Dermis microvascular lymphatic vessel endothelial cell (primary cell): ENCODE data around the gene FEN1. TPM values are rescaled to one million over a fixed set of nuclear protein-coding genes. Genes with fewer than 3 reads are reported as not detected.

Experiments
- DNase-seq, 2 donors: peaks; one replicate each; pipeline versions ENCODE4 v3.0.0 to v3.0.0-alpha.2; 2010; ENCODE audit warnings: low read depth in 2 of 2
- total RNA-seq: library from RNA; depleted of rRNA; stranded (reverse); fragments of >200 nt; gene quantifications from 2 replicates; pipeline ENCODE4 v1.2.1, GENCODE V29; 2014

Gene FEN1
- total RNA-seq, 1 donor from 2014 or later = 30.8 TPM

DNA sequence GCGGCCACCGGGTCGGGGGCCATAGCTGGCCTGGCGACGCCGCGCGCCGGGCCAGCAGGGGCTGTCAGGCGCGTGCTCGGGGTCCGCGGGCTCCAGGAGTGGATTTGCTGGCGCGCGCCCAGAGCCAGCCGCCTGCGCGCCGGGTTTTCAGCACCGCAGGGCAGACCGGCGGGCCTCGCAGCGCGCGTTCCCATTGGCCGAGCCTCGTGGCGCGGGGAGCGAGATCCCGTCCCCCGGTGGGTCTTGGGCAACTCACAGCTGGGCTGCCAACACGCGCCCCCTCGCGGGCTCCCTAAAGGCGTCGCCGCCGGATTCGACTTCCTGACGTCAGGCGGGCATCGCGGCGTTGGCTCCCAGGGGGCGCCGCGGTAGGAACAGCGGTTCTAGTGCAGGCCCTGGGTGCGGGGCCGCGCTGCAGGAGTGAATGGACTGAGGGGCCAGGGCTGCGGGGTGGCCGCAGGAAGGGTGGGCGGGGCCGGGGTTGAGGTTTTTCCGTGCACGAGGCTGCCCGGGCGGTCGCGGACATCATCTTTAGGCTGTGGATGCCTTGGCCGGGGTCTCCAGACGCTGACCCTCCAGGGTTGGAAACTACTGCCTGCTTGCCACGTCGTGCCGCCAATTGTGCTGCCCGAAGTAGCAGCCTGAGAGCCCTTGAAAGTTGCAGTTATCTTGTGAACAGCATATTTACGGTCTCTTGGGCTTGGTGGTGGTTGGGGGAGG lies 24.2 kb downstream of the FEN1 start, which contains the start of gene FADS1:
Gene FADS1, minus strand, starts transcription at position 268 of the 720 bp plus-strand sequence. Its CDS starts 74 bp downstream, at position 194.
- peak; percentile 81 to 97 for DNase-seq

DNA sequence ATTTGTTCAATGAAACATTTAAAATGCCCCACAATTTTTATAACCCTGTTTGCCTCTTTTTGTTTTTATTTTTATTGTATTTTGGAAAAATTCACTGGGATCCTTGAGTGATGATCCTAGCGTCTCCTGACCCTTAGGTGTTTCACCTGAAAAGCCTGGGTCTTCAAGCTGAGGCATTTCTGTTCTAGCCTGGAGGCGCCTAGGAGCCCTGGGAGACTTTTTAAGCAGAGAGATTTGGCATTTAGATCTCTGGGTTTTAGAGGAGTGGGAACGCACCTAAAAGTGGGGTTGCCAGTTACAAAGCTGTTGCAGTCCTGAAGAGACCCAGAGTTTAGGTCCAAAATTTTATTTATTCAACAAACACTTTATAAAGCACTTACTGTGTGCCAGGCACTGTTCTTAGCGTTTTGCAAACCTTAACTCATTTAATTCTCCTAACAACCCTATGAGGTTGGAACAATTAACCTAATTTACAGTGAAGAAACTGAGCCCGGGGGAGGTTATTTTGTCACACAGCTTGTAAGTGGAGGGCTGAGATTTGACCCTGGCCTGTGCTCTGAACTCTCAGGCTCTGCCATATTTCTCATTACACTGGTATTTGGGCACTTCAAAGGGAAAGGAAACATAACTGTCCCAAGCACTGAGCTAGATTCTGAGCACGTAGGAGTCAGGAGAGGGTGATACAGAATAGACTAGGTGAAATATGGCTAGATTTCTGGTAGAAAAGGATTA lies 24.9 kb downstream of the FEN1 start:
- no peak for DNase-seq

DNA sequence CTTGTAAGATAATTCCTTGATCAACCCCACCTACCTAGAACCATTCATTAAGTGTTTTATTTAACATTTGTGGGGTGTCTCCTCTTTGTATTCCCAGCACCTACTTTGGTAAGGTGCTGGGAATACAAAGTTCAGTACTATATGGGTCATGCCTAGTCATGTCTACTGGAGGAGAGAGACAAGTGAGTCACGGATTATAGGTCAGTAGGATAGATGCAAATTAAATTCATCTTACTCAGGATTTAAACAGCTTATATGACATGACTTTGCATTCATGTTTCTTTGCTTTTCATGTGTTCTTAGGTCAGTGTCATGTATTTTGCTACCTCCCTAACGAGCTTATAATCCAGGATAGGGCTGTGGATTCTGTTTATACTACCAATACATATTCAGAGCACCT lies 27.5 kb downstream of the FEN1 start:
- DNase-seq = peak in 1 of 2 donors; percentile 14

- DNase-seq = no peak
These were observed 34.3 kb downstream of the FEN1 start for GRCh38 chr11:61826930-61827570.

DNA sequence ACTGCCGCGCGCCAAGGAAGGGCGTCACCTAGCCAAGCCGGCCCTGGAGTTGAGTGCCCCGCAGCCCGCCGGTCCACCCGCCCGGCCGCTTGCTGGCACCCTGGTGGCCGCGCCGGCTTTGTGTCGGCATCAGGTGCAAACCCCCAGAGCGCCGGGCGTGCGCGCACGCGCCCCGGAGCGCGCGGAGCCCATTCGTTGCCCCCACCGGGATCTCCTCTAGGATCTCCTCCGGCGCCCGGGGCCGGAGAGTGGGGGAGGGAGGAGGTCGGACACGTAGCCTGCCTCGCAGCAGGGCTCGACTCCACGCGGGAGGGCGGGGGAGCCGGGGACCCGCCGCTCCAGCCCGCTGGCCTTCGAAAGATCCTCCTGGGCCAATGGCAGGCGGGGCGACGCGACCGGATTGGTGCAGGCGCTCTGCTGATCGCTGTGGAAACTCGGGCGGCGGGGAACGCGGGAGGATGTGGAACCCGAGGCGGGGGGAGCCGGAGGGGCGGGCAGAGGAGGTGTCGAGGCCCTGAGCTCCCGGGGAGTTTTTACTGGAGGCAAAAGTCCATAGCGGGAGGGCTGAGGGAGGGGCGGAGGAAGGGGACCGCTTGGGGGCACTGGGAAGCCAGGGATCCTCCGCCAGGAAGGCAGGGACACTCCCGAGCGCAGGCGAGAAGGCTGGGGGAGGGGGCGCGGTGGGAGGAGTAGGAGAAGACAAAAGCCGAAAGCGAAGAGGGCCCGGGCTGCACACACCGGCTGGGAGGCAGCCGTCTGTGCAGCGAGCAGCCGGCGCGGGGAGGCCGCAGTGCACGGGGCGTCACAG lies 35.1 kb downstream of the FEN1 start, which contains the start of gene FADS2:
Gene FADS2, plus strand, starts transcription at position 730 of the 808 bp plus-strand sequence. CDS start 91 bp downstream, outside the sequence.
- peak; percentile 59 to 94 for DNase-seq

GRCh38 chr11:61828379-61828628 lies 35.6 kb downstream of the FEN1 start:
- DNase-seq = no peak

GRCh38 chr11:61828629-61829407 lies 36.1 kb downstream of the FEN1 start:
- peak in 1 of 2 donors; percentile 43 for DNase-seq

- no peak for DNase-seq
These were observed 37.1 kb downstream of the FEN1 start for GRCh38 chr11:61829806-61830205.

- DNase-seq = no peak
These were observed 37.8 kb downstream of the FEN1 start for GRCh38 chr11:61830237-61831105.

- DNase-seq = no peak
These were observed 39.5 kb downstream of the FEN1 start for GRCh38 chr11:61832207-61832606.

DNA sequence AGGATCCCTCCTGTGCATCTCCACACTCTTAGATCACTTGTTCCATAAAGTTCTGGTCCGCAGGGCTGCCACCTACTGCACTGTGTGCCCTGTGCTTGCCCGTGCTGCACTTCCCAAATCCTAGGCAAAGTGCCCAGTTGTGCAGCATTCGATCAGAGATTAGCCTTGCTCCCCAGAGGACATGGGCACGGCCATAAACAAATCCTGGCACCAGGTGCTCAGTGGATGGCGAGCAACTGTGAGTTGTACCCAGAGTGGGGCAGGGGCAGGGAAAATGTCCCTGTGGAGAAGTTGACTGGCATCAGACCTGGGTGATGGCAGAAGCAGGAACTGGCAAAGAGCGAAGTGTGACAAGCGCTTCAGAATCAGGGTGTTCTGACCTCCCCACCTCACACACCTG lies 40.0 kb downstream of the FEN1 start:
- no peak for DNase-seq

- DNase-seq = no peak
These were observed 40.8 kb downstream of the FEN1 start for GRCh38 chr11:61833471-61833870.

- no peak for DNase-seq
These were observed 41.2 kb downstream of the FEN1 start for GRCh38 chr11:61833926-61834277.

GRCh38 chr11:61834278-61835048 lies 41.8 kb downstream of the FEN1 start:
- peak in 1 of 2 donors; percentile 84 for DNase-seq

- DNase-seq = no peak
These were observed 43.5 kb downstream of the FEN1 start for GRCh38 chr11:61836193-61836592.

- no peak for DNase-seq
These were observed 44.8 kb downstream of the FEN1 start for GRCh38 chr11:61837411-61838005.

GRCh38 chr11:61838501-61838900 lies 45.8 kb downstream of the FEN1 start:
- no peak for DNase-seq

- no peak for DNase-seq
These were observed 46.2 kb downstream of the FEN1 start for GRCh38 chr11:61838921-61839320.

DNA sequence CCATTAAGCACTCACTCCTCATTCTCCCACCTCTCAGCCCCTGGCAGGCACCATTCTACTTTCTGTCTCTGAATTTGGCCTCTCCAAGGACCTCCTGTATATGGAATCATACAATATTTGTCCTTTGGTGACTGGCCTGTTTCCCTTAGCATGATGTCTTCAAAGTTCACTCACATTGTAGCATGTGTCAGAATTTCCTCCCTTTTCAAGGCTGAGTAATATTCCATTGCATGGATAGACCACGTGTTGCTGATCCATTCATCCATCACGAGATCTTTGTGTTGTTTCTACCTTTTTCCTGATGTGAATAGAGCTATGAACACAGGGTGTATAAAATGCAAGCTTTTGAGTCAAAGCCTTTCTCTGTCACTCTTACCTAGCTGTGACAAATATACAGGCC lies 47.0 kb downstream of the FEN1 start:
- no peak for DNase-seq
